SU-DHL-6 (cell line): Measurements from ENCODE around the gene NOS1.

Experiments used
- H2AFZ ChIP-seq: fragments of 200-600 bp; sonication (generic); 2 replicates; pipeline ENCODE4 v1.6.1; 2014; ENCODE audit warnings: low read depth, mild to moderate bottlenecking, moderate library complexity, mixed read lengths, antibody characterized with exemption, low read length; ENCODE audit not compliant: severe bottlenecking
- H3F3A ChIP-seq: fragments of 200-600 bp; shearing (Covaris generic); 2 replicates; pipeline ENCODE4 v1.6.0; 2016; ENCODE audit warnings: antibody characterized with exemption, mild to moderate bottlenecking; ENCODE audit not compliant: insufficient read depth
- H3K27ac ChIP-seq: fragments of 200-600 bp; sonication (generic); 2 replicates; pipeline ENCODE4 v1.5.1; 2016; ENCODE audit warnings: low read depth, mild to moderate bottlenecking, low read length, moderate library complexity, mixed read lengths
- H3K27me3 ChIP-seq: fragments of 200-600 bp; sonication (generic), shearing (Covaris generic); 2 replicates; pipeline ENCODE4 v1.6.0; 2014; ENCODE audit warnings: mild to moderate bottlenecking, low read length
- H3K36me3 ChIP-seq: fragments of 200-600 bp; sonication (generic); 2 replicates; pipeline ENCODE4 v1.6.1; 2014; ENCODE audit warnings: mild to moderate bottlenecking, low read length, mixed read lengths
- H3K4me2 ChIP-seq: fragments of 300-600, 200-600 bp; shearing (Covaris generic), sonication (generic); 2 replicates; pipeline ENCODE4 v1.6.0; 2014; ENCODE audit warnings: low read length, low read depth, mild to moderate bottlenecking; ENCODE audit not compliant: poor library complexity, severe bottlenecking
- H3K4me3 ChIP-seq: fragments of 200-600 bp; sonication (generic); 2 replicates; pipeline ENCODE4 v1.5.1; 2014; ENCODE audit warnings: antibody characterized with exemption, low read length, mild to moderate bottlenecking, mixed read lengths; ENCODE audit not compliant: insufficient read depth, poor library complexity, severe bottlenecking
- H3K79me2 ChIP-seq: fragments of 200-600 bp; sonication (generic); 2 replicates; pipeline ENCODE4 v1.6.1; 2014; ENCODE audit warnings: mild to moderate bottlenecking, low read length, moderate library complexity; ENCODE audit not compliant: insufficient read depth
- H3K9ac ChIP-seq: fragments of 200-600 bp; sonication (generic); 2 replicates; pipeline ENCODE4 v1.7.0; 2014; ENCODE audit warnings: mild to moderate bottlenecking, low read length
- H3K9me2 ChIP-seq: fragments of 200-600 bp; sonication (generic); replicated peaks from 2 replicates; pipeline ENCODE4 v1.6.1; 2014; ENCODE audit warnings: low read length; ENCODE audit not compliant: insufficient read depth
- H3K9me3 ChIP-seq: fragments of 200-600 bp; sonication (generic); 2 replicates; pipeline ENCODE4 v1.6.1; 2014; ENCODE audit warnings: low read length, mixed read lengths; ENCODE audit not compliant: insufficient read depth
- H4K20me1 ChIP-seq: fragments of 200-600 bp; sonication (generic); 2 replicates; pipeline ENCODE4 v1.6.1; 2014; ENCODE audit warnings: low read depth, mild to moderate bottlenecking, antibody characterized with exemption, low read length, moderate library complexity, mixed read lengths
- CTCF ChIP-seq: fragments of 200-600 bp; sonication (generic); IDR thresholded peaks from one replicate; pipeline ENCODE4 v1.5.1; 2017; ENCODE audit warnings: antibody characterized with exemption, mild to moderate bottlenecking, low read length, moderate library complexity; ENCODE audit not compliant: insufficient read depth, poor library complexity, severe bottlenecking
- EZH2phosphoT487 ChIP-seq: fragments of 200-600 bp; sonication (generic), shearing (Covaris generic); conservative IDR thresholded peaks from 2 replicates; pipeline ENCODE4 v1.6.1; 2018; ENCODE audit warnings: mild to moderate bottlenecking, antibody characterized with exemption, low read length, moderate library complexity, mixed read lengths

The NOS1 gene

GRCh38 chr12:117208811-117209455 lies 152.5 kb downstream of the NOS1 start:
- H2AFZ ChIP-seq = no peak overlapping the region
- H3K9ac ChIP-seq = no peak overlapping the region
- no peaks in the 10 kb centered on the region for H4K20me1 ChIP-seq
- no peaks in the 10 kb centered on the region for H3K9me2 ChIP-seq
- no peaks in the 10 kb centered on the region for H3F3A ChIP-seq
- H3K36me3 ChIP-seq = no peaks in the 10 kb centered on the region
- H3K4me2 ChIP-seq = no peak overlapping the region
- no peak for TF ChIP-seq CTCF
- TF ChIP-seq EZH2phosphoT487 = no peak
- no peaks in the 10 kb centered on the region for H3K27me3 ChIP-seq
- no peaks in the 10 kb centered on the region for H3K9me3 ChIP-seq
- H3K79me2 ChIP-seq = no peaks in the 10 kb centered on the region
- no peak overlapping the region for H3K27ac ChIP-seq
- H3K4me3 ChIP-seq = no peak overlapping the region

DNA sequence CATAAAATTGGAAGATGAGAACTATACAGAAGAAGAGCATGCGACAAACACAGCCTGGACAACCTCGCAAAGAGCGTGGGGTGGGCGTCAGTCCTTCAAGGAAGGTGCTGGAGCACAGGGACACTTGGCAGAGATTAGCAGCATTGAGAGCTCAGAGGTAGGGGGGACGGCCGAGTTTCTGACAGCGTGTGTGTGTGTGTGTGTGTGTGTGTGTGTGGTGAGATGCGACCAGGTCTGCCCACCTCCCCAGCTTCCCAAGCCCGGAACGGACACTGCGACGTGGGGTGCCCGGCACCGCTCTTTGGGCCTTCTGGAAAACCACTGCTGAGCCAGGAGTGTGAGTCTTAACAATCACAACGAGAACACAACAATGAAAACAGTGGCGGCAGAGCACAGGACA lies 153.2 kb downstream of the NOS1 start:
- no peak overlapping the region for H3K4me2 ChIP-seq
- H4K20me1 ChIP-seq = no peaks in the 10 kb centered on the region
- no peak overlapping the region for H3K9ac ChIP-seq
- H3K9me2 ChIP-seq = no peaks in the 10 kb centered on the region
- H3K27me3 ChIP-seq = no peaks in the 10 kb centered on the region
- TF ChIP-seq CTCF (no peak), EZH2phosphoT487 (no peak)
- H3K9me3 ChIP-seq = no peaks in the 10 kb centered on the region
- H2AFZ ChIP-seq = no peak overlapping the region
- H3K36me3 ChIP-seq = no peaks in the 10 kb centered on the region
- H3K79me2 ChIP-seq = no peaks in the 10 kb centered on the region
- H3F3A ChIP-seq = no peaks in the 10 kb centered on the region
- H3K27ac ChIP-seq = no peak overlapping the region
- no peak overlapping the region for H3K4me3 ChIP-seq

GRCh38 chr12:117207675-117208074 lies 153.8 kb downstream of the NOS1 start:
- Histone ChIP-seq H3K4me3 (no peak overlapping the region), H3K27ac (no peak overlapping the region), H3K79me2 (no peaks in the 10 kb centered on the region), H3K9me3 (no peaks in the 10 kb centered on the region), H3K36me3 (no peaks in the 10 kb centered on the region), H3K4me2 (no peak overlapping the region), H3K9ac (no peak overlapping the region), H4K20me1 (no peaks in the 10 kb centered on the region), H3K27me3 (no peaks in the 10 kb centered on the region), H2AFZ (no peak overlapping the region), H3F3A (no peaks in the 10 kb centered on the region), H3K9me2 (no peaks in the 10 kb centered on the region)
- TF ChIP-seq CTCF = no peak
- no peak for TF ChIP-seq EZH2phosphoT487
